ENCODE data around the gene PXK. TPM values are rescaled to one million over a fixed set of nuclear protein-coding genes. Genes with fewer than 3 reads are reported as not detected.

The PXK gene
- 51.3 and 68.7 TPM in 2 replicates for total RNA-seq (2014; rRNA removed; shearing (Covaris generic))
- 125 and 146 TPM in 2 replicates for total RNA-seq (2022)
- Bru-seq, nascent RNA = percentile 95 among the genes with signal in this experiment
- BruChase-seq, experiment 1, labeled RNA remaining after a 6-hour chase = percentile 91 among the genes with signal in this experiment
- percentile 91 among the genes with signal in this experiment for BruChase-seq, experiment 2, labeled RNA remaining after a 2-hour chase
- long read RNA-seq, transcript PXK-202 (18 exons, 2,037 nt) = major isoform, 180 of 443 reads
- long read RNA-seq, transcript PXK-211 (18 exons, 2,031 nt) = minor isoform, 8 of 443 reads
- long read RNA-seq, transcript PXK-201 (17 exons, 1,974 nt) = minor isoform, 74 of 443 reads
- long read RNA-seq, partial matches to known transcripts = 13 of 443 reads
- long read RNA-seq, other reads (novel, unspliced or antisense) = 160 of 443 reads

GRCh38 chr3:58332575-58333188, at the start of gene PXK:
PXK (plus strand) TSS chr3:58332892; CDS start chr3:58332989, 97 bp downstream.
- intact Hi-C loops (cut with micrococcal nuclease; ENCODE audit: unreplicated experiment) = loop anchor here (1.0 to 5.0 kb wide), 3 partner anchors 82 to 159 kb away; partner anchors contain the start of gene PDHB
- DNase-seq (ENCODE audit: low spot score) = peak; percentile 88
- H3K4me1 ChIP-seq (ENCODE audit: insufficient read depth, low read length, poor library complexity, severe bottlenecking) = peaks cover 49% of the 10 kb centered on the region
- CTCF ChIA-PET (ENCODE audit: unreplicated experiment) = interaction anchor here (0.6 to 1.2 kb wide), 6 partner anchors 12 to 230 kb away, joined by 3 to 14 read pairs (median 6); no protein-coding TSS in a partner anchor
- H4K20me1 ChIP-seq (ENCODE audit: insufficient read depth, low read length) = no peaks in the 10 kb centered on the region
- H3K79me2 ChIP-seq (ENCODE audit: insufficient read depth, low read depth, low read length) = peaks cover 53% of the 10 kb centered on the region
- BruUV-seq (replicated peaks) = no TSS peak
- TF ChIP-seq EZH2phosphoT487 (IDR thresholded peaks at IDR 0.05; ENCODE audit: borderline replicate concordance, low read depth, low read length) = no peak
- peak; percentile 49 for TF ChIP-seq CTCF (conservative IDR thresholded peaks at IDR 0.05; ENCODE audit: low read length)
- peaks cover 17% of the 10 kb centered on the region for H3K36me3 ChIP-seq (ENCODE audit: insufficient read depth, low read length)
- H3K9me3 ChIP-seq (ENCODE audit: low read length) = no peaks in the 10 kb centered on the region
- peak within 1 kb of the TSS; percentile 96 for H3K4me2 ChIP-seq (ENCODE audit: low read length)
- H3K27ac ChIP-seq (ENCODE audit: low read depth, low read length, poor library complexity, severe bottlenecking) = peak within 1 kb of the TSS; percentile 82
- no peaks in the 10 kb centered on the region for H3K9me2 ChIP-seq (ENCODE audit: insufficient read depth, low read length)
- H3K4me3 ChIP-seq (ENCODE audit: low read depth, low read length, poor library complexity, severe bottlenecking) = peak within 1 kb of the TSS; percentile 80
- peak within 1 kb of the TSS; percentile 92 for H2AFZ ChIP-seq (ENCODE audit: low read length)
- POLR2A ChIA-PET = interaction anchor here (0.6 to 19.4 kb wide), 6 partner anchors 12 to 100 kb away, joined by 3 to 711 read pairs (median 3); no protein-coding TSS in a partner anchor

GRCh38 chr3:58285334-58285733, 47.4 kb upstream of the PXK start:
- POLR2A ChIA-PET = interaction anchor here (0.8 kb wide), 1 partner anchor 14 kb away, joined by 3 read pairs; no protein-coding TSS in a partner anchor
- BruUV-seq (replicated peaks) = no TSS peak
- CTCF ChIA-PET (ENCODE audit: unreplicated experiment) = no interaction called here

More at GRCh38 chr3:58285334-58285733, 47.4 kb upstream of the PXK start:
- Histone ChIP-seq H4K20me1 (ENCODE audit: insufficient read depth, low read length) (no peaks in the 10 kb centered on the region), H3K79me2 (ENCODE audit: insufficient read depth, low read depth, low read length) (no peaks in the 10 kb centered on the region), H3K36me3 (ENCODE audit: insufficient read depth, low read length) (peaks cover 12% of the 10 kb centered on the region; the same call in 1 of the 2 replicates), H3K9me3 (ENCODE audit: low read length) (no peaks in the 10 kb centered on the region), H3K4me2 (ENCODE audit: low read length) (no peak overlapping the region), H3K4me1 (ENCODE audit: insufficient read depth, low read length, poor library complexity, severe bottlenecking) (no peaks in the 10 kb centered on the region), H2AFZ (ENCODE audit: low read length) (no peak overlapping the region), H3K4me3 (ENCODE audit: low read depth, low read length, poor library complexity, severe bottlenecking) (no peak overlapping the region), H3K9me2 (ENCODE audit: insufficient read depth, low read length) (no peaks in the 10 kb centered on the region), H3K27ac (ENCODE audit: low read depth, low read length, poor library complexity, severe bottlenecking) (no peak overlapping the region)
- TF ChIP-seq EZH2phosphoT487 (IDR thresholded peaks at IDR 0.05; ENCODE audit: borderline replicate concordance, low read depth, low read length) (no peak), CTCF (conservative IDR thresholded peaks at IDR 0.05; ENCODE audit: low read length) (no peak)
- intact Hi-C loops (cut with micrococcal nuclease; ENCODE audit: unreplicated experiment) = no loop called here
- DNase-seq (ENCODE audit: low spot score) = no peak

Measured in OCI-LY7 (cell line).